KMS-11 (cell line): ENCODE data around the gene PRKCI.
"Not testable (repeated sequence)": the region's sequence is repeated elsewhere in the genome, so short reads cannot be mapped to it uniquely, and the experiment has no call there.

Experiments used
- H2AFZ ChIP-seq: fragments of 200-600 bp; sonication (generic); 2 replicates; pipeline ENCODE4 v1.6.1; 2016; ENCODE audit warnings: antibody characterized with exemption, mixed run types, low read depth
- H3K27ac ChIP-seq: fragments of 200-600 bp; sonication (generic); 2 replicates; pipeline ENCODE4 v1.6.1; 2016; ENCODE audit warnings: mild to moderate bottlenecking, mixed run types
- H3K27me3 ChIP-seq: fragments of 200-600 bp; sonication (generic); 2 replicates; pipeline ENCODE4 v1.6.1; 2017; ENCODE audit warnings: mild to moderate bottlenecking, low read depth, mixed run types, moderate library complexity; ENCODE audit not compliant: insufficient read depth
- H3K36me3 ChIP-seq: fragments of 200-600 bp; sonication (generic); 2 replicates; pipeline ENCODE4 v1.6.1; 2017; ENCODE audit warnings: mild to moderate bottlenecking, mixed run types; ENCODE audit not compliant: insufficient read depth
- H3K4me1 ChIP-seq: fragments of 200-600 bp; sonication (generic); 2 replicates; pipeline ENCODE4 v1.6.1; 2016; ENCODE audit warnings: mild to moderate bottlenecking, low read depth, mixed run types; ENCODE audit not compliant: poor library complexity, severe bottlenecking
- H3K4me2 ChIP-seq: fragments of 200-600 bp; sonication (generic); 2 replicates; pipeline ENCODE4 v1.7.0; 2016; ENCODE audit warnings: mild to moderate bottlenecking, mixed run types
- H3K4me3 ChIP-seq: fragments of 200-600 bp; sonication (generic); IDR thresholded peaks from 2 replicates; pipeline ENCODE4 v1.6.1; 2017; ENCODE audit warnings: low read depth, low read length, mixed read lengths; ENCODE audit not compliant: insufficient read depth
- H3K79me2 ChIP-seq: fragments of 200-600 bp; sonication (generic); 2 replicates; pipeline ENCODE4 v1.6.1; 2016; ENCODE audit warnings: low read depth, mixed run types; ENCODE audit not compliant: insufficient read depth
- H3K9ac ChIP-seq: fragments of 200-600 bp; sonication (generic); 2 replicates; pipeline ENCODE4 v1.6.1; 2016; ENCODE audit warnings: mild to moderate bottlenecking, mixed run types
- H4K20me1 ChIP-seq: fragments of 200-600 bp; sonication (generic); 2 replicates; pipeline ENCODE4 v1.6.1; 2016; ENCODE audit warnings: mild to moderate bottlenecking, mixed run types; ENCODE audit not compliant: insufficient read depth
- TF ChIP-seq, protein P1 (sequence below): fragments of 200-600 bp; sonication (generic); conservative IDR thresholded peaks from 2 replicates; pipeline ENCODE4 v1.6.1; 2017; ENCODE audit warnings: low read depth, mild to moderate bottlenecking, antibody characterized with exemption, low read length, moderate library complexity, mixed read lengths

PRKCI gene

DNA sequence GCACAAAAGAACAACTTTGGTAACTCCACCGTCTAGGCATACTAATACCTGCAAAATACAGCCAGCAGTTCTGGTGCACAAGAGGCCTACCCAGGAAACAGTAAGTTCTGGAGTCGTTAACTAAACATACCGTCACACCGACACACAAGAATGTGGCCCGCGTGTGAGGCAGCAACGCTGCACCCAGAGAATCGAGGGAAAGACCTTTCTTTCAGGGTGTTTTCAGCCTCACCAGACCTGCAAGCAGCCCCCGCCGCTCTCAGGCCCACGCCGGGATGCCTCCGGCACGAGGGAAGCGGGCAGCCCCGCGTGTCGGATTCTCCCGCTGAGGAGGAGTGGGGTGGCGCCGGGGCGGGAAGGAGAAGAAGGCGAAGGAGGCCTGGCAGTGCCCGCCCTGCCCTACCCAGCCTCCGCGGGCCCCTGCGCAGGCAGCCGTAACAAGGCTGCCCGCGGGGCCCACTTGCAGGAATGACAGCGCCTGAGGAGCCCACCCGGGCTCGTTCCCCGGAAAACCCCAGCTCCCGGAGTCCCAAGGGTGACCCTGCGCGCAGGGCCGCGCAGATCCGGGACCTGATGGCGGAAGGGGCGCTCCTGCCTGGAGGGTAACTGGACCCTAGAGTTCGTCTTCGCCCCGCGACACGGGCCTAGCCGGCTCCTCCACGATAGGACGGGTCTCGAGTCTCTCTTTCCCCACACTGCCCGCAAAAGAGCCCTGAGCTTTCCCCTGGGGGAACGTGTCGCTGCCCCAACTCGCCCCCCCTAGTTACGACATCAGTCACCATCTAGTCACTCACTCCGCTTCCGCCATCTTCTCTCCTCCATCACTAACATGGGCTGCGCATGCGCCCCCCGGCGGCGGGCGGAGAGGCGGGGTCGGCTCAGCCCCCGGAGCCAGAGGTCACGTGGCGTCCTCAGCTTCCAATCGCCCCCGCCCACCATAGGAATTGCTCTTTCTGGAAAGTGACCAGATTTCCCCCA is 41.0 kb upstream of the PRKCI start, which contains the start of gene PHC3:
Gene PHC3, minus strand, starts transcription at position 826 of the 978 bp plus-strand sequence. Its CDS starts 18 bp downstream, at position 808.
- TF ChIP-seq, protein P1, sequence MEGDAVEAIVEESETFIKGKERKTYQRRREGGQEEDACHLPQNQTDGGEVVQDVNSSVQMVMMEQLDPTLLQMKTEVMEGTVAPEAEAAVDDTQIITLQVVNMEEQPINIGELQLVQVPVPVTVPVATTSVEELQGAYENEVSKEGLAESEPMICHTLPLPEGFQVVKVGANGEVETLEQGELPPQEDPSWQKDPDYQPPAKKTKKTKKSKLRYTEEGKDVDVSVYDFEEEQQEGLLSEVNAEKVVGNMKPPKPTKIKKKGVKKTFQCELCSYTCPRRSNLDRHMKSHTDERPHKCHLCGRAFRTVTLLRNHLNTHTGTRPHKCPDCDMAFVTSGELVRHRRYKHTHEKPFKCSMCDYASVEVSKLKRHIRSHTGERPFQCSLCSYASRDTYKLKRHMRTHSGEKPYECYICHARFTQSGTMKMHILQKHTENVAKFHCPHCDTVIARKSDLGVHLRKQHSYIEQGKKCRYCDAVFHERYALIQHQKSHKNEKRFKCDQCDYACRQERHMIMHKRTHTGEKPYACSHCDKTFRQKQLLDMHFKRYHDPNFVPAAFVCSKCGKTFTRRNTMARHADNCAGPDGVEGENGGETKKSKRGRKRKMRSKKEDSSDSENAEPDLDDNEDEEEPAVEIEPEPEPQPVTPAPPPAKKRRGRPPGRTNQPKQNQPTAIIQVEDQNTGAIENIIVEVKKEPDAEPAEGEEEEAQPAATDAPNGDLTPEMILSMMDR: no peak; the same call in 1 of the 2 replicates
- H3K4me3 ChIP-seq: peak within 1 kb of the TSS; percentile 88
- H3K36me3 ChIP-seq: no peaks in the 10 kb centered on the region; the same call in 1 of the 2 replicates
- no peaks in the 10 kb centered on the region for H3K27me3 ChIP-seq
- H3K4me2 ChIP-seq: peak within 1 kb of the TSS; percentile 77
- H3K27ac ChIP-seq: peak within 1 kb of the TSS; percentile 91
- peaks cover 33% of the 10 kb centered on the region for H3K4me1 ChIP-seq
- H3K79me2 ChIP-seq: peaks cover 50% of the 10 kb centered on the region
- H3K9ac ChIP-seq: peak within 1 kb of the TSS; percentile 94
- peak within 1 kb of the TSS; percentile 42 for H2AFZ ChIP-seq
- no peaks in the 10 kb centered on the region for H4K20me1 ChIP-seq

DNA sequence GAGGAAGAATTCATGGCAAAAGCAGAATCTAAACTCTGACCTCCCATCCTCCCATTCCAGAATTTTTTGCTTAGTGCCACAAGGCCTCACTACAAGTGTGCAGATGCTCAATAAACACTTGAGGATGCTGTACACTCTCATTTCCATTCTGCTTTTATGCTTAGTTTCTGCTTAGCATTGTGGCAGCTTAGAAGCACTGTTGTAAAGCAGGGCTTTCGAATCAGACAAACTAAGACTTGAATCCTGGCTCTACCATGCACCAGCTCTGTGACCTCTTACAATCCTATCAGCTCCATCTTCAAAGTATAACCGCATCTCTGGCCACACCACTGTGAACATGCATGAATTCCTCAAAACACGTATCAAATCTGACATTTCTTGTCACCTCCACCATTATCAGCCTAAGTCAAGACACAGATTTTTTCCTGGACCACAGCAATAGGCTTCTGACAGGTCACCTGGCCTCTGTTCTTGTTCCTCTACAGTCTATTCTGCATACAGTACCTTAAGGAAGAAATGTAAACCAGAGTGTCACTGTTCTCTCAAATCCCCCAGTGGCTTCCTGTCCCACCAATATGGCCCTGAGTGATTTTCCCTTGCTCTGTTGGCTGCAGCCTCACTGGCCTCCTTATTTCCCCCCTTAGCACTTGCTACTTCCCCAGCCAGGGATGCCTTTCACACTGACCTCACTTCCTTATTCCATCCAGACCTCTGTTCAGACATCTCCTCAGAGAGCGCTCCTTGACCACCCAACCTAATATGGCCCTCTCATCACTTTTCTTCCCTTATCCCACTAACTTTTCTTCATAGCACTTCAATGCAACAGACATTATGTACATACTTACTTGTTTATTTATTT is 32.6 kb upstream of the PRKCI start:
- Histone ChIP-seq H3K4me3 (peak overlapping the region; percentile 52), H3K9ac (no peak overlapping the region), H4K20me1 (no peaks in the 10 kb centered on the region), H2AFZ (peak overlapping the region; percentile 49; the same call in 1 of the 2 replicates), H3K27me3 (no peaks in the 10 kb centered on the region), H3K4me1 (peaks cover 27% of the 10 kb centered on the region), H3K79me2 (no peaks in the 10 kb centered on the region), H3K36me3 (no peaks in the 10 kb centered on the region), H3K4me2 (peak overlapping the region; percentile 23; the same call in 1 of the 2 replicates), H3K27ac (no peak overlapping the region)
- TF ChIP-seq, protein P1: 0 out of 2 replicates have a peak, but pooled peaks have one; percentile 13

- H3K36me3 ChIP-seq, H2AFZ ChIP-seq, H3K4me2 ChIP-seq, H3K9ac ChIP-seq, H3K27me3 ChIP-seq, H4K20me1 ChIP-seq, H3K27ac ChIP-seq, H3K4me1 ChIP-seq, H3K79me2 ChIP-seq, H3K4me3 ChIP-seq: not testable (repeated sequence)
These were observed 26.5 kb upstream of the PRKCI start for GRCh38 chr3:170195759-170196158.

GRCh38 chr3:170196833-170197232 is 25.4 kb upstream of the PRKCI start:
- Histone ChIP-seq H3K27ac (no peak overlapping the region), H3K79me2 (no peaks in the 10 kb centered on the region), H4K20me1 (no peaks in the 10 kb centered on the region), H3K4me2 (no peak overlapping the region), H2AFZ (no peak overlapping the region), H3K4me3 (no peak overlapping the region), H3K36me3 (no peaks in the 10 kb centered on the region), H3K9ac (no peak overlapping the region), H3K27me3 (no peaks in the 10 kb centered on the region), H3K4me1 (no peaks in the 10 kb centered on the region)
- TF ChIP-seq, protein P1: no peak
